CD4-positive, CD25-positive, alpha-beta regulatory T cell (primary cell): ENCODE data around the gene CEP44. TPM values are rescaled to one million over a fixed set of nuclear protein-coding genes. Genes with fewer than 3 reads are reported as not detected.
"Not testable (repeated sequence)": the region's sequence is repeated elsewhere in the genome, so short reads cannot be mapped to it uniquely, and the experiment has no call there.

Source experiments
- ATAC-seq, 2 donors: fragments of 150-1000 bp; cut with Tn5 transposase; one replicate each; pipeline ENCODE4 v1.10.0; 2021; ENCODE audit warnings: low read depth in 2 of 2, moderate number of reproducible peaks in 2 of 2, moderate library complexity in 1 of 2
- DNase-seq, 3 donors: peaks; one replicate each; pipeline versions ENCODE4 v3.0.0 to v3.0.0-alpha.2; 2012 to 2022; ENCODE audit warnings: mixed read lengths in 1 of 3
- H3K27ac ChIP-seq: one replicate; pipeline ENCODE4 v1.7.0; 2013; ENCODE audit warnings: mild to moderate bottlenecking, low read length; ENCODE audit not compliant: insufficient read depth, poor library complexity, severe bottlenecking
- H3K27me3 ChIP-seq: one replicate; pipeline ENCODE4 v1.7.0; 2013; ENCODE audit warnings: low read length; ENCODE audit not compliant: control insufficient read depth, insufficient read depth
- H3K36me3 ChIP-seq: one replicate; pipeline ENCODE4 v1.7.0; 2013; ENCODE audit warnings: mild to moderate bottlenecking, low read length, moderate library complexity; ENCODE audit not compliant: control insufficient read depth, insufficient read depth
- H3K4me1 ChIP-seq: 2 replicates; pipeline ENCODE4 v1.7.0; 2013; ENCODE audit warnings: mild to moderate bottlenecking, low read length; ENCODE audit not compliant: insufficient read depth, control insufficient read depth, poor library complexity, severe bottlenecking
- H3K4me3 ChIP-seq: one replicate; pipeline ENCODE4 v1.7.0; 2013; ENCODE audit warnings: low read depth, mild to moderate bottlenecking, low read length, moderate library complexity
- H3K9me3 ChIP-seq, 2 experiments: 1 replicate in 1 of 2; 2 replicates in 1 of 2; pipeline ENCODE4 v1.7.0; 2013; ENCODE audit warnings: low read length in 2 of 2, mild to moderate bottlenecking in 1 of 2, moderate library complexity in 1 of 2; ENCODE audit not compliant: control insufficient read depth in 2 of 2
- H3K27ac Mint-ChIP-seq, 3 donors: one replicate each; pipeline ENCODE4 v1.8.0; 2020 to 2022; ENCODE audit warnings: mild to moderate bottlenecking in 3 of 3, mixed read lengths in 3 of 3, moderate library complexity in 2 of 3
- H3K27me3 Mint-ChIP-seq: one replicate; pipeline ENCODE4 v1.8.0; 2022; ENCODE audit warnings: mild to moderate bottlenecking, mixed read lengths
- H3K36me3 Mint-ChIP-seq: one replicate; pipeline ENCODE4 v1.8.0; 2020; ENCODE audit warnings: mixed read lengths
- H3K4me1 Mint-ChIP-seq, 4 donors: one replicate each; pipeline ENCODE4 v1.8.0; 2020 to 2022; ENCODE audit warnings: mixed read lengths in 4 of 4, mild to moderate bottlenecking in 1 of 4
- H3K4me3 Mint-ChIP-seq, 4 donors: one replicate each; pipeline ENCODE4 v1.8.0; 2020 to 2022; ENCODE audit warnings: mild to moderate bottlenecking in 4 of 4, mixed read lengths in 4 of 4, moderate library complexity in 3 of 4
- H3K9me3 Mint-ChIP-seq, 7 donors: one replicate each; pipeline ENCODE4 v1.8.0; 2020 to 2022; ENCODE audit warnings: mixed read lengths in 7 of 7, mild to moderate bottlenecking in 3 of 7, moderate library complexity in 2 of 7
- polyA plus RNA-seq, 4 donors: library from polyadenylated mRNA; unstranded; fragments of 300-500 nt; fragmentation: Illumina TruSeq; gene quantifications; one replicate each; pipeline ENCODE4 v1.2.3, GENCODE V29; 2021
- total RNA-seq: library from RNA; stranded (reverse); gene quantifications from one replicate; pipeline ENCODE4 v1.2.3, GENCODE V29; 2022

CEP44 gene
- total and polyA plus RNA-seq, 5 donors from 2014 or later, result 8.8 to 32.2 (median 15.1) TPM

- no peaks in the 10 kb centered on the region for H3K36me3 Mint-ChIP-seq
- H3K27me3 Mint-ChIP-seq, result peaks cover 16% of the 10 kb centered on the region
- Histone ChIP-seq H3K36me3 (no peaks in the 10 kb centered on the region), H3K4me1 (no peaks in the 10 kb centered on the region), H3K27ac (no peak overlapping the region), H3K4me3 (no peak overlapping the region), H3K9me3 (no peaks in the 10 kb centered on the region), H3K27me3 (peaks cover 2% of the 10 kb centered on the region)
- H3K4me3 Mint-ChIP-seq, result no peak overlapping the region
- DNase-seq (no peak), ATAC-seq (no peak)
- no peak overlapping the region for H3K27ac Mint-ChIP-seq
- H3K9me3 Mint-ChIP-seq, result no peaks in the 10 kb centered on the region
- H3K4me1 Mint-ChIP-seq, result no peaks in the 10 kb centered on the region
These were observed 93.9 kb downstream of the CEP44 start for GRCh38 chr4:174377613-174378012.

GRCh38 chr4:174378951-174379350 lies 95.2 kb downstream of the CEP44 start:
- ATAC-seq (no peak), DNase-seq (no peak)
- Mint-ChIP-seq H3K27ac (no peak overlapping the region), H3K36me3 (no peaks in the 10 kb centered on the region), H3K27me3 (peaks cover 16% of the 10 kb centered on the region), H3K4me1 (no peaks in the 10 kb centered on the region), H3K4me3 (no peak overlapping the region), H3K9me3 (no peaks in the 10 kb centered on the region)
- Histone ChIP-seq H3K27me3 (peaks cover 2% of the 10 kb centered on the region), H3K36me3 (no peaks in the 10 kb centered on the region), H3K4me3 (no peak overlapping the region), H3K4me1 (no peaks in the 10 kb centered on the region), H3K9me3 (no peaks in the 10 kb centered on the region), H3K27ac (no peak overlapping the region)

DNA sequence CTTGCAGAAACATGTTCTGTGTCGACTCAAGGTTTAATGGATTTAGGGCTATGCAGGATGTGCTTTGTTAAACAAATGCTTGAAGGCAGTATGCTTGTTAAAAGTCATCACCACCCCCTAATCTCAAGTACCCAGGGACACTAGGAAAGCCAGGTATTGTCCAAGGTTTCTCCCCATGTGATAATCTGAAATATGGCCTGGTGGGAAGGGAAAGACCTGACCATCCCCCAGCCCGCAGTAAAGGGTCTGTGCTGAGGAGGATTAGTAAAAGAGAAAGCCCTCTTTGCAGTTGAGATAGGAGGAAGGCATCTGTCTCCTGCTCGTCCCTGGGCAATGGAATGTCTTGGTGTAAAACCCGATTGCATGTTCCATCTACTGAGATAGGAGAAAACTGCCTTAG lies 96.5 kb downstream of the CEP44 start:
- H3K9me3 Mint-ChIP-seq, H3K27me3 ChIP-seq, H3K4me1 Mint-ChIP-seq, H3K4me3 Mint-ChIP-seq, ATAC-seq, H3K36me3 ChIP-seq, H3K4me1 ChIP-seq, H3K36me3 Mint-ChIP-seq, H3K27ac ChIP-seq, H3K4me3 ChIP-seq, DNase-seq, H3K9me3 ChIP-seq, H3K27ac Mint-ChIP-seq: not testable (repeated sequence)
- peaks cover 12% of the 10 kb centered on the region for H3K27me3 Mint-ChIP-seq

DNA sequence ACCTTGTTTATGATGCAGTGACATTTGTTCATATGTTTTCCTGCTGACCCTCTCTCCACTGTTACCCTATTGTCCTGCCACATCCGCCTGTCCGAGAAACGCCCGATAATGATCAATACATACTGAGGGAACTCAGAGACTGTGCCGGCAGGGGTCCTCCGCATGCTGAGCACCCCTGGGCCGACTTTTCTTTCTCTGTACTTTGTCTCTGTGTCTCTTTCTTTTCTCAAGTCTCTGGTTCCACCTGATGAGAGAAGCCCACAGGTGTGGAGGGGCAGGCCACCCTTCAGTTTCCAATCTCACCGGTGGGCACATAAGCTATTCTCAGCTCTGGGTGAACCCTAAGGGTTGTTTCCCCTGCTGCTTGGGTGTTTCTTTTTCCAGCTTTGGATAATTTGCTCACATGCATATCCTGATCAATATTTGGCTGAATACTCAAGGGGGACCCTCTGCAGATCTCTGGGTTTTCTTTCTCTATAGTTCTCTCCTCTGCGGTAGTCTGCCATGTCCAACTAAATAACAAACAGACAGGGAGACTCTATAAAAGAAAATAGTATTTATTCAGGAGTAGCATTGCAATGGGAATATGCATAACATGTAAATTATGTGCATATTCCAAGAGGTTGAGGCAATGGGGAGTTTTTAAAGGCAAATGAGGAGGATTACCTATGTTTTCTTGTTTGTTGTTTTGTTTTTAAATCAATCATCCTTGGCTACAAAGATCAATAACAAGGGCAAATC lies 97.2 kb downstream of the CEP44 start:
- Mint-ChIP-seq H3K36me3 (no peaks in the 10 kb centered on the region), H3K4me3 (no peak overlapping the region), H3K4me1 (no peaks in the 10 kb centered on the region), H3K27ac (no peak overlapping the region), H3K9me3 (no peaks in the 10 kb centered on the region), H3K27me3 (peaks cover 12% of the 10 kb centered on the region)
- Histone ChIP-seq H3K27me3 (peaks cover 2% of the 10 kb centered on the region), H3K27ac (no peak overlapping the region), H3K36me3 (no peaks in the 10 kb centered on the region), H3K9me3 (no peaks in the 10 kb centered on the region), H3K4me1 (no peaks in the 10 kb centered on the region), H3K4me3 (no peak overlapping the region)
- DNase-seq, result no peak
- ATAC-seq, result no peak

DNA sequence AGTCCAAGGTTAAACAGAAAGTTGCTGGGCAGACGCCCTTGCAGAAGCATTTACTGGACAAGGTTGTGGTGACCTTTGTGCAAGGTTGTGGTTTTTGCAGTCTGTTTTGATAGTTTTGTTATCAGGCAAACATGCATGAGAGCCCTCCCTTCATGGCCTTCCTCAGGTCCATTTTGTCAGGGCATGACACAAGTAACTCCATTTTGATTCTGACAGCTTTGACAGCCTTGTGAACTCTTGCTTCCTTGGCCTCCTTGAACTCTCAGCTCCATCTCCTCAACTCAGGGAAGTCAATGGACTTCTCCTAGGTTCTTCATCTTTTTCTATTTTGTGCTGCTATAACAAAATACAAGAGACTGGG lies 97.7 kb downstream of the CEP44 start:
- no peaks in the 10 kb centered on the region for H3K9me3 Mint-ChIP-seq
- Histone ChIP-seq H3K4me3 (no peak overlapping the region), H3K27ac (no peak overlapping the region), H3K27me3 (peaks cover 2% of the 10 kb centered on the region), H3K36me3 (no peaks in the 10 kb centered on the region), H3K9me3 (no peaks in the 10 kb centered on the region), H3K4me1 (no peaks in the 10 kb centered on the region)
- DNase-seq (no peak), ATAC-seq (no peak)
- H3K36me3 Mint-ChIP-seq, result no peaks in the 10 kb centered on the region
- H3K4me3 Mint-ChIP-seq, result no peak overlapping the region
- no peaks in the 10 kb centered on the region for H3K4me1 Mint-ChIP-seq
- H3K27me3 Mint-ChIP-seq, result peaks cover 12% of the 10 kb centered on the region
- H3K27ac Mint-ChIP-seq, result no peak overlapping the region

Other genes starting within 250 kb of the CEP44 start
- gene FBXO8, start 244 bp upstream of the CEP44 start, total RNA-seq, result 20.5 TPM
- 10 to 100 TPM; 14.9 to 26.1 (median 22.3) TPM for gene FBXO8, start 244 bp upstream of the CEP44 start, polyA plus RNA-seq
- gene HPGD, start 238.6 kb downstream of the CEP44 start, total RNA-seq, result 85.7 TPM
- gene HPGD, start 238.6 kb downstream of the CEP44 start, polyA plus RNA-seq, result 100 to 1,000 TPM in 1 of 4 donors, 10 to 100 TPM in 3; 48.3 to 126 (median 87.9) TPM